ENCODE data around the gene KIF5C.

DNA sequence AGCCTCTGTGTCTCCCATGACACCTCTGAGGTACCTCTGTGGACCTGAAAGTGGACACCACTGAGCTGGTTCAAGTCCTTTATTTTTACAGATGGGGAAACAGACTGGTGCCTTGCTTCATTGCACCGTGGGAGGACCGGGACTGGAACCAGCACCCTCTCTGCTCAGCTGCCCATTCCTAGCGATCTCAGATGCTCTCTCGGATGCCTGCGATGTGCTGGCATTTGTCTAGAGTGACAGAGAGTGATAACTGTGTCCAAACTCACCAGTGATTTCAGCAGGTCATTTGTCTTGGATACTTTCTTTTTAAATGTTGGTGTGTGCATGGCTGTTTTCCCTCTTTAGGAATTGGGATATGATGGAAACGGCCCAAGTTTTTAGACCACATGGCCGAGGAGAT lies 133.4 kb downstream of the KIF5C start:
- TF ChIP-seq, protein P1, sequence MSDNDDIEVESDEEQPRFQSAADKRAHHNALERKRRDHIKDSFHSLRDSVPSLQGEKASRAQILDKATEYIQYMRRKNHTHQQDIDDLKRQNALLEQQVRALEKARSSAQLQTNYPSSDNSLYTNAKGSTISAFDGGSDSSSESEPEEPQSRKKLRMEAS (IDR thresholded peaks at IDR 0.05): no peak
- TF ChIP-seq, protein P2, sequence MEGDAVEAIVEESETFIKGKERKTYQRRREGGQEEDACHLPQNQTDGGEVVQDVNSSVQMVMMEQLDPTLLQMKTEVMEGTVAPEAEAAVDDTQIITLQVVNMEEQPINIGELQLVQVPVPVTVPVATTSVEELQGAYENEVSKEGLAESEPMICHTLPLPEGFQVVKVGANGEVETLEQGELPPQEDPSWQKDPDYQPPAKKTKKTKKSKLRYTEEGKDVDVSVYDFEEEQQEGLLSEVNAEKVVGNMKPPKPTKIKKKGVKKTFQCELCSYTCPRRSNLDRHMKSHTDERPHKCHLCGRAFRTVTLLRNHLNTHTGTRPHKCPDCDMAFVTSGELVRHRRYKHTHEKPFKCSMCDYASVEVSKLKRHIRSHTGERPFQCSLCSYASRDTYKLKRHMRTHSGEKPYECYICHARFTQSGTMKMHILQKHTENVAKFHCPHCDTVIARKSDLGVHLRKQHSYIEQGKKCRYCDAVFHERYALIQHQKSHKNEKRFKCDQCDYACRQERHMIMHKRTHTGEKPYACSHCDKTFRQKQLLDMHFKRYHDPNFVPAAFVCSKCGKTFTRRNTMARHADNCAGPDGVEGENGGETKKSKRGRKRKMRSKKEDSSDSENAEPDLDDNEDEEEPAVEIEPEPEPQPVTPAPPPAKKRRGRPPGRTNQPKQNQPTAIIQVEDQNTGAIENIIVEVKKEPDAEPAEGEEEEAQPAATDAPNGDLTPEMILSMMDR (IDR thresholded peaks at IDR 0.05; ENCODE audit: low read depth, low read length, missing input control): no peak
- TF ChIP-seq RXRA (IDR thresholded peaks at IDR 0.05) (no peak), GABPA (IDR thresholded peaks at IDR 0.05 in 1 of 2, conservative IDR thresholded peaks at IDR 0.05 in 1 of 2) (no peak), EGR1 (IDR thresholded peaks at IDR 0.05; ENCODE audit: low read depth in 2 of 2) (no peak), TAF1 (conservative IDR thresholded peaks at IDR 0.05) (no peak), JUND (IDR thresholded peaks at IDR 0.05) (no peak)
- TF ChIP-seq, protein P3, sequence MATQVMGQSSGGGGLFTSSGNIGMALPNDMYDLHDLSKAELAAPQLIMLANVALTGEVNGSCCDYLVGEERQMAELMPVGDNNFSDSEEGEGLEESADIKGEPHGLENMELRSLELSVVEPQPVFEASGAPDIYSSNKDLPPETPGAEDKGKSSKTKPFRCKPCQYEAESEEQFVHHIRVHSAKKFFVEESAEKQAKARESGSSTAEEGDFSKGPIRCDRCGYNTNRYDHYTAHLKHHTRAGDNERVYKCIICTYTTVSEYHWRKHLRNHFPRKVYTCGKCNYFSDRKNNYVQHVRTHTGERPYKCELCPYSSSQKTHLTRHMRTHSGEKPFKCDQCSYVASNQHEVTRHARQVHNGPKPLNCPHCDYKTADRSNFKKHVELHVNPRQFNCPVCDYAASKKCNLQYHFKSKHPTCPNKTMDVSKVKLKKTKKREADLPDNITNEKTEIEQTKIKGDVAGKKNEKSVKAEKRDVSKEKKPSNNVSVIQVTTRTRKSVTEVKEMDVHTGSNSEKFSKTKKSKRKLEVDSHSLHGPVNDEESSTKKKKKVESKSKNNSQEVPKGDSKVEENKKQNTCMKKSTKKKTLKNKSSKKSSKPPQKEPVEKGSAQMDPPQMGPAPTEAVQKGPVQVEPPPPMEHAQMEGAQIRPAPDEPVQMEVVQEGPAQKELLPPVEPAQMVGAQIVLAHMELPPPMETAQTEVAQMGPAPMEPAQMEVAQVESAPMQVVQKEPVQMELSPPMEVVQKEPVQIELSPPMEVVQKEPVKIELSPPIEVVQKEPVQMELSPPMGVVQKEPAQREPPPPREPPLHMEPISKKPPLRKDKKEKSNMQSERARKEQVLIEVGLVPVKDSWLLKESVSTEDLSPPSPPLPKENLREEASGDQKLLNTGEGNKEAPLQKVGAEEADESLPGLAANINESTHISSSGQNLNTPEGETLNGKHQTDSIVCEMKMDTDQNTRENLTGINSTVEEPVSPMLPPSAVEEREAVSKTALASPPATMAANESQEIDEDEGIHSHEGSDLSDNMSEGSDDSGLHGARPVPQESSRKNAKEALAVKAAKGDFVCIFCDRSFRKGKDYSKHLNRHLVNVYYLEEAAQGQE (IDR thresholded peaks at IDR 0.05): no peak
